Dermis blood vessel endothelial cell (primary cell): Measurements from ENCODE around the gene RAB36. TPM values are rescaled to one million over a fixed set of nuclear protein-coding genes. Genes with fewer than 3 reads are reported as not detected.

Experiments
- DNase-seq: peaks from one replicate; pipeline ENCODE4 v3.0.0; 2010
- total RNA-seq: library from RNA; depleted of rRNA; stranded (reverse); fragments of >200 nt; gene quantifications from 2 replicates; pipeline ENCODE4 v1.2.3, GENCODE V29; 2014

The RAB36 gene
- total RNA-seq, 1 donor from 2014 or later = 0.34 TPM

DNA sequence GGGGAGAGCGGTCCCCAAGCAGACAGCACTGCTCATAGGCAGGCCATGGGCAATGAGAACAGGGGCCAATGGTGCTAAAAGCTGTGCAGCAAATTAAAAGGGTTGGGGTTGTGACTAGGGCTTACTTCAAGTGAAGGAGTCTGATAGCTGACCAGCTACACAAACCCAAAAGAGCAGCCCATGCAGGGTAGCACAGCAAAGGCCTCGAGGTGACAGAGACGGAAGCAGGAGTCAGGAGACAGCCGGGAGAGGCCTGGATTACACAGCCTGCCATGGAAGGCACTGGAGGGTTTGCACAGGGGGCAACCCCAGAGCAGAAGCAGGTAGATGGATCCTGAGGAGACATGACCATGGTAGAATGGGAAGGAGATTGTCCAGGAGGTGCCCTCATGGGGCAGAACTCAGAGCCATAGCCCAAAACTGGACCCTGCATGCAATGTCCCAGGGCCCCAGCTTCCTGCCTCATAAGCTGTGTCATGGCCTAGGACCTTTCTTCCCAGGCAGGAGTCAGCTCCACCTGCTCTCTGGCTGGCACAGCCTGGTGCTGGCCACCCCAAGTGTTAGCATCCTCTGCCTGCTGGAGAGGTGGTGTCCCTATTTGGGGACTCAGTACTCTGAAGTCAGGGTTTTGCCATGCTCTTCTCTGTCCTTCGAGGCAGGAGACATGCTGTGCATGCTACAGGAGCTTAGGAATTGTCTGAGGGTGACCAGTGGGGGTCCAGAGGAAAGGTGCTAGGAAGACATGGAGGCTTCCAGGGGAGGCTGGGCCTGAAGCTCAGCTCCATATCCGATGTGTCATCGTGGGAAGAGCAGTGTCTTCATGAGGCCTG, 36.8 kb upstream of the RAB36 start:
- no peak for DNase-seq

DNA sequence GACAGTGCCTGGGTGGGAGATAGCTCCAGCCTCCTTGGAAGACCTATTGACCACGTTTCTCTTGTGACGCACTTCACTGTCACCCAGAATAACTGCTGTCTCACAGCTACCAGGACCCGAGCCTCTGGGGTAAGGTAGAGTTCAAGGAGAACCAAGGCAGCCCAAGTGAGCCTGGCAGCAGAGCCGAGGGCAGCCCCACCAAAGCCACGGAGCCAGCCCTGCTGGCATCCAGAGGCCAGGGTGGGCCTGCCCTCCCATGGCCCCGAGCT, 36.3 kb upstream of the RAB36 start:
- DNase-seq = no peak

DNA sequence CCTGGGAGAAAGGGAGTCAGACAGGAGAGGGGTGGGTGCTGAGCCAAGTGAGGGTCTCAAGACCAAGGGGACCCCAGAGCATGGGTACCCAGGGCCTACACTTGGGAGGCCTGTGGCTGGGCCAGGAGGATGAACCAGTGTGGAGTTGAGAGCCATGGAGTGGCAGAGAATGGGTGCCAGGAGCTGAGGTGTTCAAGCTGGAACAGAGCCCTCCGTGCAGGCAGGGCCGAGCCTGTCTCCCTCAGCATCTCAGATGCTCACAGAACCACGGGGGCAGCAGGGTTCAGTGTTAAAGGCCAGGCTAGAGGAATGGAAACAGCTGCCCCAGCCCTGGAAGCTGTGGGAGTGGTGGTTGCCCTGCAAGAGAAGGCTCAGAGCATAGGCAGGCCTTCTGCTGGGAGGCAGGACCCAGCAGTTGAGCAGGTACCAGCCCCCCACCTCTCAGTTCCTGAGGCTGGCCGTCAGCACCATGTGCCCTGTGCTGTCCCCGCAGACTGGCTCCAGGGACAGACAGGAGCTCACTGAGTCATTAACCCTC, 35.8 kb upstream of the RAB36 start:
- DNase-seq = no peak

DNA sequence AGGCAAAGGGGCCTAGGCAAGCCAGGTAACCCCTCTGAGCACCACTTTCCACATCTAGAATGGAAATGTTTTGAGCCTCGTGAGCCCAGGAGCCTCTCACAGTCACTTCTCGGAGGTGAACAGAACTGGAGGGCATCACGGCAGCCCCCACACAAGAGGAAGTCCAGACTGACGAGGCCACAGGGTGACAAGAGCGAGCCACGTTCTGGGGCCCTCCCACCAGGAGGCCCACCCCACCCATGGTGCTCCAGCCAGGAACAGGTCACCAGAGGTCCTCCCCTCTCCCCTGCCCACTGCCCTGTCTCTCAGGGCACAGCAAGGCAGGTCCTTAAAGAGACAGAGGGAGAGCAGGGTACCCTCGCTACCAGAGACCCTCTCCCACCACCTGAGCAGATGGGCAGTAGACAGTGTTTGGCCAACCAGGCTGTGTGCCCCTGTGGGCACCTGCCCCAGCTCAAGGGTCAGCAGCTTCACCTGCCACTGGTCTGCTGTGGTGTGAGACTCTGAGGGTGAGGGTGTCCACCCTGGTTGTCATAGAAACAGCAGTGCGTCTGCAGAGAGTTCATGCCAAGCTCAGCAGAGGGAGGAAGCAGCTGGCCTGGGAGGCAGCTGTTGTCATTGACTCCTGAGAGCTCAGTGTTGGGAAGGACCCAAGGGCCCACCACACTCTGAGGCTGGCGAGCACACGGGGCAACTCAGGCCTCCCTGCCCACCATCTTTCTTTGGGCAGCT, 34.9 kb upstream of the RAB36 start:
- DNase-seq = peak; percentile 57

DNA sequence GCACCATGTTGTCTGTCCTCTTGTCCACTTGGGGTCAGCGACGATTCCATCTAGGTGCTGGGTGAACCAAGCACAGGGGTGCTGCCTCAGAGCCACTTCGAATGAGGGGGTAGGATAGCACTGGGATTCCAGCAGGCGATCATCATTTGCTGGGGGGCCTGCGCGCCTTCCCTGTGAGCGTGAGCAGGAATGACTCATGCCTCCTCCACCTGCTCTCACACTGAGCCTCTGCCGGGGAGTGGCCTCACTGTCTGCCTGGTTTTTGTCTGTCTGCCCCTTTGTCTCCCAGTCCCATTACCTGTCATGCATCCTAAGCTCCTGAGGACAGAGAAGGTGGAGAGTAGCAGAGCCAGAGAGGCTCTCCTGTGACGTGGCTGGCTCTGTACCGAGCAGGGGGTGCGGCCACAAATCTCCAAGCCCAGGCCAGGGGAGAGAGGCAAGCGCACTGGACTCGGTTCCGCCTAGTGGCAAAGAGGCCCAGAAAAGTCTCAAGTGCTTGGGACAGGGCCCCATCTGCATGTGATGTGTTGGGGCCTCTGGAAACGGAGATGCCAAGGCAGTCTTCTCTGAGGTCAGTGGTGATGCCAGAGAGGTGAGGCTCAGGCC, 34.3 kb upstream of the RAB36 start:
- no peak for DNase-seq

DNA sequence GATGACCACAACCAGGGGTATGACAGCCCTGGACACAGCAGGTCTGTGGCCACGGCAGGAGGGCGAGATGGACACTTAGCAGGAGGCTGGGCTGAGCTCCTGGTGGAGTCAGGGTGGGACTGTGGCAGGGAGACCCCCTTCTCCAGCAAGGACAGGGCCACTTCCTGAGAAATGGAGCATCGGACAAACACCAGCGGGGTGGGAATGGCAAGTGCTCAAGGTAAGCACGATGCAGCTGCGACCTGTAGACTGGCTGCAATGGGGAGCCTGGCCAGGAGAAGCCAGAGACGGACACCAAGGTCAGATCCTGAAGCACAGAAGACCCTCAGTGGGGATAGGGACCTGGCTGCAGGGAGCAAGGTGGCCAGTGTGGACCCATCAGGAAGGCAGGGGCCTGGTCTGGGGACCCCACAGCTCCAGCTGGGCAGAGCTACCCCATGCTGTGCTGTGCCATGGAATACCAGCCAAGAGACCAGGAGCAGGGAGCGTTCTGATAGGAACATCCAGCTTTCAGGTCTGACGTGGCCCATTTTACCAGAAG, 32.7 kb upstream of the RAB36 start:
- DNase-seq = no peak

DNA sequence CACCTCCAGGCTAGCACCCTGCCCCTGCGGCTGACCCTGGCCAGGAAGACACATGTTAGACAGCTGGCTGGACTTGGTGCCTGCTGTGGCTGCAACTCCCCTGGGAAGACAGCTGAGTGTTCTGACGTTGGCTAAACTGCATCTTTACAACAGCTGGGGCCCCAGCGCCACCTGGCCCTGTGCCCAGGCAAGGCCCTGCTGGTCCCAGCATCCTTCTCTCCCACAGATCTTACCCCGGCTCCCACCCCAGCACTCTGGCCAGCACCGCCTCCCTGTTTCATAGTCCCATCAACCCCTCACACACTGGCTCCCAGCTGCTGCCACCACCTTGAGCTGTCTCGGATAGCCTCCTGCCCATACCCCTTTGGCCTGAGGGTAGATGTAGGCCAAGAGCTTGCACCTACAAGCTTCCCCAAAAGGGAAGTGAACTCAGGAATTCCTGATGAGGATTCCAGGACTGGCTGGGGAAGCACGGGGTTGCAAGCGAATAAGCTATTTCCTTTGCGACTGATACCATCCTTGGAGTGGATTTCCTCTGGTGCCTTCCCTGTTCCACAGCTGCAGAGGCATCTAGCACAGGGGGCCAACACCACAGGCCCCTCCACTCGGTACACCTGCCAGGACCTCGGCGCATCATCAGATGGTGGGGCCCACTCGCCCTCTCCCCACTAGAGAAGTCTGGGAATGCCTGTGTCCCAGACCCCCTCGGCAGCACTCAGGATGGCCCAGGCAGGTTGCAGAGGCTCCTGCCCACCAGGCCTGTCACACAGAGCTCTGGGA, 32.0 kb upstream of the RAB36 start:
- DNase-seq = peak; percentile 4

DNA sequence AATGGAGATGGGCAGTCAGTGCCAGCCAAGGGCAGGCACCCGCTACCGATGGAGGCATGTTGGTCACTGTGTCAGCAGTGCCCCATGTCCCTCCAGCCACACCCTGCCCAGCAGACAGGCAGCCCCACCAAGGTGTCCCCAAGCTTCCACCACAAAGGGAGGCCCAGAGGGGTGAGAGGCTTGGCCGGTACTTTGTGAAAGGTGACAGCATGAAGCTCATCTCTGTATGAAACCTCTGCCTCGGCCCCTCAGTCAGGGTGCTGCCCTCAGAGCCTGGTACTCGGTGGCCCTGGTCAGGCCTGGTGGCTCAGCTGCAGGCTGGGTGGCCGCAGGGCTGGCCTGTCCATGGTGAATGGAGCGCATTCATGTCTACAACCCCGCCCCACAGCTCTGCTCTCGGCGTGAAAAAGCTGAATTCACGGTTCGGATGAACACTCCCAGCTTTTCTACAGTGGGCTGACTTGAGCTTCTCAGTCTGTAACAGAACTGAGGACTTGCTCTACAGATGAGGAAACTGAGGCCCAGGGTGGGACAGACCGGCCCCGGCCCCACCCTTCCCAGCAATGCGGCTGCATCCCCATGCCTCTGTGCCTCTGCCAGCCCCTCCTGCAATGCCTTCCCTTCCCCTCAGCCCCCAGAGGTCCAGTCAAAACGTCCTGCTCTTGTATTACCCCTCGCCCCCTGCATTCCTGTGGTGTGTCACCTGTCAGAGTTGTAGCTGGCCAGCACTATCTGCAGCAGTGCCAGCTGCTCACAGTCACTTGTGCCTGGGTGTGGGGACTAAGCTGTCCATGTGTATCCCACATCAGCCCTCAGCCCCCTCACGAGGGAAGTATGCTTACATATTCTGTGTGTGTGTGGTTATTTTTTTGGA, 31.2 kb upstream of the RAB36 start:
- no peak for DNase-seq

DNA sequence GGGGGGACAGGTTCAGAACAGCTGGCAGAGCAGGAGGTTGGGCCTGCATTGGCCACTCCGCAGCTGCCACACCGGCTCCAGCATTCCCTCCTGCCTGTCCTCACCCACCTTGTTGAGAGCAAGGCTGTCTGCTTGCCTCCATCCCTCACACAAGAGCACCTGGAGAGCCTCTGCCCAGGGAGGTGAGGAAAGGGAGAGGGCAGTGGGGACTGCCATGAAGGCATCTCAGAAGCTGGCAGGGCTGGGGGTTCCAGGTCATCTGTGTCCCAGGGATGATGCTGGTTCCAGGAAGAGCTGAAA, 30.6 kb upstream of the RAB36 start:
- DNase-seq = no peak

DNA sequence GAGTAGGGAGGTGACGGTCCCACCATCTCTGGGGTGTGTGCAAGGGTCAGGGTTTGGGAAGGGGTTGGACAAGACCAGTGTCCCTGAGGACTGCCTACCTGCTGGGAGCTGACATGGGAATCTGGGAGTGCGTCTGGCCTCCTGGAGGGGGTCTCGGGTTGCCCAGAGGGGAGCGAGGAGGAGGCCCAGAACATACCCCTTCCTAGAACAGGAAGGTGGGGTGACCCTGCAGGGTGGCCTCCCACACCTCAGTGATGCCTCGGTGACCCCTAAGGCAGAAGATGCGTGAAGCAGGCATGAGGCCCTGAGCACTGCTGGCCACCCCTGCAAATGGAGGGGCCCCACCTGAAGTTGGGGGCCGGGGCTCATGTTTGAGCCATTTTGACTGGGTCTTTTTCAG, 29.9 kb upstream of the RAB36 start:
- no peak for DNase-seq

DNA sequence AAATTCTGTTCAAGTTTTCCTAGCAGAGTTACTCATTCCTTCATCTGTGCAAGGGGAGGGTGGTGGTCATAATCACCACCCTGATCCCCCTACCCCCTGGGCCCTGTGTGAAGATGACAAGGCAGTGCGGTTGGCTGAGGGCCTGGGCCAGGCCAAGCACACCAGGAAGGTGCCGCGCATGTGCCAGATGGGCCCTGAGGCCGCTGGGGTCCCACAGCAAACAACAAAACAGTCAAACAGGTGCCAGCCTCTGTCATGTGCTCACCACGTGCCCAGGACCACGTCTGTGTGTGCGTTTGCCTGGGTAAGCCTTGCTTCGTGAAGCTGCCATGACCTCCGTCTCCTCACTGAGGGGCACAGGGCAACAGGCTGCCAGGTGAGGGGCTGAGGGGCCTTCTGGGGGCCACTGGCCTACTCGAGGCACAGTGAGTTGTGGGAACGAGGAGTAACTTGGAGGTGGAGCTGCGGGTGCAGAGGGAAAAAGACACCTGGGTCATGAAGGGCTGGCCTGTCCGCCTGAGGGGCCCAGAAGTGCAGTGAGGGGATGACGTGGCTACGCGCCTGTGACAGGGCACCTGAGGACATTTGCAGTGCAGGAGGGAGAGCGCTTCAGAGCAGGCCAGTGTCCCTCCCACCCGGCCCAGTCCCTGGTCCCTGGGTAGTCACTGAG, 29.3 kb upstream of the RAB36 start:
- no peak for DNase-seq

DNA sequence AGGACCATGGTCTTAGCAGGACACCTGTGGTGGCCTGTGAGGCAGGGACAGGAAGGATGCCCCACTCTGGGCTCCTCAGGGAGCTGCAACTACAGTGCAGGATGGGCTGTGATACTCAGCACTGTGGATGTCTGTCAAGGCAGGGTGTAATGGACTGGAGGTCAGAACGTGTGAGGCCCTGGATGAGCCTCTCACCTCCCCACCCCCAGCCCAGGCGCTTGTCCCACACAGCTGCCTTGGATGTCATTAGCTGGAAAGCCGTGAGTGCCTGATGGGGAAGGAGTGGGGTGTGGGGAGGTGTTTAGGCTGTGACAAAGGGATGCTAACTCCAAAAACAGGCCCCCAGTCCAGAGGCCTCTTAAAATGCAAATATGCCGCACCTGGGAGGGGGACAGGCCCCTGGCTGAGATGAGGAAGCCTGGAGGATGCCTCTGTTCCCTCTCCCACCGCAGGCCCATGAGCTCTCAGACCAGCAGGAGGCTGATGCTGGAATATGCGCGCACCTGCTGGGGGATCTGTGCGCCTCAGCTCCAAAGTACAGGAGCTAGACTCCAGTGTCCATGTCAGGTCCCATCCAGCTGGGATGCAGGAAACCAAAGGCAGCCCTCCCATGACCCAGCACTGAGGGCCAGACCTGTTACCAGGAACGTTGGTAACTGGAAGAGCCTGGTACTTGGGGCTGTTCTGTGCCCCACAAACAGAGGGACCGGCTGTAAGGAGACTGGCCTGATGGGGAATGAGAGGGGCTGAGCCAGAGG, 28.6 kb upstream of the RAB36 start:
- DNase-seq = no peak

DNA sequence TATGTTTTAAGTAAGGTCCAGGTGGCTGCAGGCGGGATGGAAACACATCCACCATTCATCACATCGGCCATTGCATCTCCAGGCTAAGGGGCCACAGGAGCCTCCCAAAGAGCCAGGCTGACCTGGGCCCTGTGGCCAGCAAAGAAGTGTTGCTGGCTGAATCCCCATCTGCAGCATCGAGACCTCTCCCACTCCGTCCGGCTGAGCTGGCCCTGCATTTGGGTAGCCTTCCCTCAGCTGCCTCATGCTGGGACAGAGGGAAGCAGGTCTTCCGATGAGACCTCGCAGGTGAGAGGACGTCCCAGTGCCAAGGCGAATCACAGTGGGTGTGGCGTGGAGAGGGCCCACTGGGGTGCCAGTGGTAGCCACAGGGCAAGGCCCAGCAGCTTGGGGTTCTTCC, 28.0 kb upstream of the RAB36 start:
- DNase-seq = no peak

DNA sequence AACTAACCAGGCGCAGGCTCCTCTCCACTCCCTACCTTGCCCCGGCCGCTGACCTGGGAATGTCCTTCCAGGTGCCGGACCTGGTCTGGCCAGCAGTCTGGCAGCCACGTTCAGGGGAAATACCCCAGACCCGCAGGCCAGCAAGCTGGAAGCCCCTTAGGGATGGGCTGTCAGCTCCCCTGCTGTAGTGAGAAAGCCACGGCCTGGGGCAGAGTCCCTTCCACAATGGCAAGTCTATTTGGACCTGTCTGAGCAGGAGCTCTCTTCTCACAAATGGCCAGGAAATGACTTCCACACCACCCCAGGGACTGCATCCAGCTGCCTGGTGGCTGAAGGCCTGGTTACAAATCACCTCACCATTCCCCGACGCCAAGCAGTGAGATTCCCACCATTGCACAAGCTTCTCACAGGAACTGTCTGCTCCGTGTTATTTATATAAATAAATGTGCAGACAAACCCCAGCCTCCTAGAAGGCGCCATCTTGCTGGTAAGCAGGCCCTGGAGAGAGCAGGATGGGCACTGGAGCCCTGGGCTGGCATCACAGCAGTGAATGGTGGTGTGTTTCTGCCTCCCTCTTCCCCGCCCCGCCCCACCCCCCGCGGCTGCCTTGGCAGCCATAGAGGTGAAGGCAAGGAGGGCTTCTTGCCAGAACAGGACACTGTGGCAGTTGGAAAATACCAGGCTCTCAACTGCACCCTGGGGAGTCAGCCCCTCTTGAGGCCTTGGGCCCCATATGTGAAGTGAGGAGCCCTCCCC, 27.2 kb upstream of the RAB36 start:
- no peak for DNase-seq

DNA sequence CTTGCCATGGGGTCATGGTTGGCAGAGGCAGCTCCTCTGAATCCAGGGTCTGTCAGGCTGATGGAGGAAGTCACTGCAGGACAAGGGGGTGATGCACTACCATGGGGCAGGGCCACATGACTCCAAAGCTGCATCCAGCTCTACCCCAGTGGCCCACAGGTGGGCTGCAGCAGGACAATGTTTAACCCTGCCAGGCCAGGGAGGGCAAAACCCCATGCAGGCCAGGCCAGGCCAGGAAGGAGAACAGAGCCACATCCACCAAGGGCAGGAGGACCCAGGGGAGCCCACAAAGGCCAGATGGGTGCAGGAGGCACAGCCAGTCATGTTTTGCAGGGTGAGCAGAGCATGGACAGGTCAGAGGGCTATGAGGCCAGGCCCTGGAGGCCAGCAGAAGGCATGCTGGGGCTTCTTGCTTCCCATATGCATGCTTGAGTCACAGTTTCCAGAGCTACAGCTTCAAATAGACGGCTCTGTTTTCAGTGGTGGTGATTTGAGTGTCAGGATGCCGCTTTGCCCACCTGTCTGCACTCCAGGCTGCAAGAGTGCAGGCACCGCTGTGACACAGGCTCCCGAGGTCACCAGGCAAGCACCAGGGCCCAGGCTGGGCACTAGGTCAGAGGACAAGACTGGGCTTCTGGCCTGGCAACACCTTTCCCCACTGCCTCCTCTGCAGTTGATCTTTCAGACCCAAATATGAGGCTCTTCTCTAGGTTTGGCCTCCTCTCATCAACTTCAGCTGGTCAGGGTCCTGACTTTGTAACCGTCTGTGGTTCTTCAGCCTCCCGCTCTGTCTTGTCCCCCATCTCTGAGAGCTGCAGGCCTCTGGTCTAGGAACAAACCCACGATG, 26.4 kb upstream of the RAB36 start:
- DNase-seq = no peak

DNA sequence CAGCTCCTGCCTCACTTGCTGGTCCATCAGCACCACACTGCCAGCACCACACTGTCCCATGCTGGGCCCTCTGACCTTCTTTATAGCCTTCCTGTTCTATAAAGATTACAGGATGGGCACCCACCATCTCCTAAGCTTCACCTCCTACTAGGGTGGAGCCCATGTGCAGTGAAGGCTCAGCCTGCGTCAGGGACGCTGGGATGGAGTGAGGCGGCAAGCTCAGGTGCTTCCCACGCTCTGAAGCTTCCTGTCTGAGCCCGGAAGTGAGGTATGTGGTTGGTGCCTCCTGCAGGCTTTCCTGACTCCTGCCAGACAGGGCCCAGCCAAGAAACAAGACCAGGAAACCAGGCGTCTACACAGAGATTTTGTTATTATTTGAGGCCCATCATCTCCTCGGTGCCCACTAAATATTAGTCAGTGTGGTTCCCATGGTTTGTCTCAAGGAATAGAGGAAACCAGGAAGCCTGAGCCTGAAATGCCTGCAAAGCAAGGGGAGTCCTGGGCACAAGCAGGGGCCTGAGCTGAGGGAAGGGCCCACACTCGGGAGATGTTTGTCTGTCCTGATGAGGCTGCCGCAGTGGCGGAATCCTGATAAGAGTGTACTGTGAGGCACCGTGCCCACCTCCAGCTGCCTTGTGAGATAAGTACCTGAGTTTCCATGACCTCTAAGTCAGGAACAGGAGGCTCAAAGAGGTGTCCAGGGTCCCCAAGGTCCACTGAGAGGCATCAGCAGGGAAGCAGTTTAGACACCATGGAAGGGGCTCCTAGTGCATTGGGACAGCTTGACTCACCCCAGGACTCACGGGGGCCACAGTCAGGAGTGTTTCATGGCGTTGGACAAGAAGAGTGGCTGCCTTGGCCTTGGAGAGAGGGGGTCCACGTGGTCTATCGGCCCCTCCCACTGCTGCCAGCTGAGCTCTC, 25.5 kb upstream of the RAB36 start:
- DNase-seq = peak; percentile 57

DNA sequence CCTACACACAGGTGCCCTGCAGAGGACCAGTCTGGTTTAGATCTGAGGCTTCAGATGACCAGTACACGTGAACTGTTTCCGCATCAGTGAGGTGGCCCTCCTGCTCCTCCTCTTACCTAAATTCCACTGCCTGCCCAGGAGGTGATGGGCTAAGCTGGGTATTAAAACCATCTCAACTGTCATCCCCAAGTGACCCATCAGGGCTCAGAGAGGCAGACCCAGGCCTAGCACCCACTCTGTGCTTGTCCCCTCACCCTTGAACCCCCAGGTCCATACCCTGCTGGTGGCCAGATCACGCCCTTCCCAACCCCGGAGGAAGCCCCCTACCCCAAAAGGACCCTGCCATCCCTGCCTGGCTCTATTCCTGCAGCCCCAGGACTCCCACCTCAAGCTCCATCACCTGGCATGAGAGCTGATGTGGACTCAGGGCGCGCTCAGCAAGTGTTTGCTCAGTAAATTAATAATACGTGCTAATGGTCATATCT, 24.8 kb upstream of the RAB36 start:
- DNase-seq = no peak
